Measurements from ENCODE around the gene CCN6.

GRCh38 chr6:112061605-112062004 lies 7.7 kb downstream of the CCN6 start:
- TF ChIP-seq CTCF (IDR thresholded peaks at IDR 0.05) (no peak), POLR2A (IDR thresholded peaks at IDR 0.05) (no peak)
